Activated CD8-positive, alpha-beta memory T cell treated with anti-CD3 and anti-CD28 coated beads, Interleukin-2, amount 50 U/mL, for 48 hours (primary cell): ENCODE results near the gene PKMYT1.

Source experiments
- DNase-seq: peaks from one replicate; pipeline ENCODE4 v3.0.0-alpha.2; 2020

PKMYT1 gene

GRCh38 chr16:2971985-2972784 is 8.1 kb downstream of the PKMYT1 start:
- DNase-seq: no peak

- DNase-seq: peak; percentile 63
Measured at GRCh38 chr16:2971134-2971984, 8.9 kb downstream of the PKMYT1 start.

DNA sequence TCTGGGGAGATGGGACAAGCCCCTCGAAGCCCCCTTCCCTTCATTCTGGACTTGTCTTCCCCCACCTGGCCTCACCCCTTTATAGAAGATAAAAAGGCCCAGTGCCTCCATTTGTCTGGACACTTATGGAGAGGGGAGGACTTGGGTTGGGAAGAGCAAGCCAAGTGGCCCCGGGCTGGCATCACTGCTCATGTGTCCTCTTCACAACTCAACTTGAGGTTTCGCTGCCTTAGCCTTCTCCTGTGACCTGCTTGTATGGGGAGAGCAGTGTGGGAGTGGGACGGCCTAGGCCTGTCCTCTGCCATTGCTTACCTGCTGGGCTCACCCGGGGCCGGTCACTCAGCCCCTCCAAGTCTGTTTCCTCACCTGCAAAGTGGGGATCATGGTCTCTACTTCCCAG is 9.7 kb downstream of the PKMYT1 start:
- no peak for DNase-seq

DNA sequence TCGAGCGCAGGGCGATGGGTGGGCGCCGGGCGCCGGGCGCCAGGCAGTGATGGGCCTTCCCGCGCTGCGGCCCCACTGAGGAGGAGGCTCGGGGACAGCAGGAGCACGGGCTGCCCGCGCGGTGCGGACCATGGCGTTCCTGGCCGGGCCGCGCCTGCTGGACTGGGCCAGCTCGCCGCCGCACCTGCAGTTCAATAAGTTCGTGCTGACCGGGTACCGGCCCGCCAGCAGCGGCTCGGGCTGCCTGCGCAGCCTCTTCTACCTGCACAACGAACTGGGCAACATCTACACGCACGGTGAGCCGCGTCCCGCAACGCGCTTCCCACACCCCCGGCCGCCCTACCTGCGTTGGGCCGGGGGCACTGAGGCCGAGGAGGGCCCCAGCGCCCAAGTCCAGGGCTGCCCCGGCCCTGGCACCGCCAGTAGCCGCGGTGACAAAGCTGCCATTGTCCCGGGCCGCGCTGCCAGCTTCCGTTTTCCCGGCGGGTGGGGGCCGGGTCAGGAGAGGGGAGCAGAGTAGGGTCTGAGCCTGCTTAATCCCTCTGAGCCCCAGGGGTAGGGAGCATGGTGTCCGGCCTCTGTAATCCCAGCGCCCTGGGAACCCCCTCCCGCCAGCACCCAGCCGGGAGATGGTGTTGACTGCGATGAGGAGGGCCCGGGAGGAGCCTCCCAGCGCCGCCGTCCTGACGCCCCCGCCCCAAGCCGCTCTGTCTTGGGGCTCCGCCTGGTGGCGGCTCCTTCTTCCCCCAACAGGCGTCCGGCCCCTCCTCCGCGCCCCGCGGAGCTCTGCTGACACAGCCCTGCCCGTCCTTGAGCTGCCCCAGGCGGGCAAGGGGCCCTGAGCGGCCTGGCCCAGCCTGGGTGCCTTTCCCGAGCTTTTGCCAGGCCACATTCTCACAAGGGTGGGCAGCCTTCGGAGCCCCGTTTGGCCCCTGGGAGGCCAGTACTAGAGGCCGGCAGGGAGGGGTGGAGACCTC is 10.4 kb downstream of the PKMYT1 start:
- DNase-seq: peak; percentile 93

- peak; percentile 92 for DNase-seq
Measured at GRCh38 chr16:2968738-2969544, 11.3 kb downstream of the PKMYT1 start, which contains the start of gene PAQR4. PAQR4 (plus strand) TSS chr16:2969348; CDS start chr16:2969675, 327 bp downstream.

DNA sequence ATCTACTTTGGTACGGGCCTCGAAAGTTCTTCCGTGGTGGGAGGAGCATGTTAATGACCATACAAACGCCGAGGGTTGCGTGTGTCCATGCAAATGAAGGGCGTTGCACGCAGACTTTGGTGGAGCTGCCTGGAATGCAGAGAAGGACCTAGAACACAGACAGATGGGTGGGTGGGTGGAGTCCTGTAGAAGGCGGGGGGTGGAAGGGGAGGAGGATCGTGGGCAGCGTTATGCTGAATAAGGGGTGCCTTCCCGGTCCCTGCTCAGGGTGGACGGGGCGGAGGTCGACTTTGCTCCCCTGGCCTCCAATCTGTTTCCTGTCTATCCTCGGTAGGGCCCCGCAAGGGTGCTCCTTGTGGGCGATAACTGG is 11.9 kb downstream of the PKMYT1 start:
- no peak for DNase-seq

DNA sequence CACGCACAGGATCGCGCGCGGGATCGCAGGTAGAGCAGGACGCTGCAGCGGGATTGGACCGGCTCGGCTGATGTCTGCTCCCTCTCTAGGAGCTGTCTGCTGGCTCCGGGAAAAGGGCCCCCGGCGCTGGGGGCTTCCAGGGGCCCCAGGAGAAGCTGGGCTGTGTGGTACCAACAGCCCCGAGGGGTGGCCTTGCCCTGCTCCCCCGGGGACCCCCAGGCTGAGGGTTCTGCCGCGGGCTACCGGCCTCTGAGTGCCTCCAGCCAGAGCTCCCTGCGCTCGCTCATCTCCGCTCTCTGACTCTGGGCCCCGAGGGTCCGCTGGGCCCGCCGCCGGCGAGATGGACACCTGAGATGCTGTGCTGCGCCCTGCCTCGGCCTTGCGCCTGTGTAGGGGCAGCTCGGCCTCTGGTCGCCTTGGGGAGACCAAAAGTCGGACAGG is 12.5 kb downstream of the PKMYT1 start:
- no peak for DNase-seq

GRCh38 chr16:2967211-2967631 is 13.0 kb downstream of the PKMYT1 start:
- no peak for DNase-seq

DNA sequence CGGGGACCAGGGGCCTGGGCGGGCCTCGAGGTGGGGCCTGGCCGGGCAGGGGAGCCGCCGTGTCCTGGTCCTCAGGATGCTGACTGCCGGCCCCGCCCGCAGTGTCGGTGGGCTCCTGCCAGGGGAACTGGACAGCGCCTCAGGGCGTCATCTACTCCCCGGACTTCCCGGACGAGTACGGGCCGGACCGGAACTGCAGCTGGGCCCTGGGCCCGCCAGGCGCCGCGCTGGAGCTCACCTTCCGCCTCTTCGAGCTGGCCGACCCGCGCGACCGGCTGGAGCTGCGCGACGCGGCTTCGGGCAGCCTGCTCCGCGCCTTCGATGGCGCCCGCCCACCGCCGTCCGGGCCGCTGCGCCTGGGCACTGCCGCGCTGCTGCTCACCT is 13.4 kb downstream of the PKMYT1 start:
- DNase-seq: no peak

- no peak for DNase-seq
Measured at GRCh38 chr16:2966043-2966807, 14.0 kb downstream of the PKMYT1 start.

GRCh38 chr16:2964475-2965336 is 15.5 kb downstream of the PKMYT1 start:
- peak; percentile 84 for DNase-seq

- peak; percentile 70 for DNase-seq
Measured at GRCh38 chr16:2963723-2964474, 16.3 kb downstream of the PKMYT1 start, which contains the start of gene KREMEN2. KREMEN2 (plus strand) TSS chr16:2964275; CDS start chr16:2964521, 246 bp downstream.

DNA sequence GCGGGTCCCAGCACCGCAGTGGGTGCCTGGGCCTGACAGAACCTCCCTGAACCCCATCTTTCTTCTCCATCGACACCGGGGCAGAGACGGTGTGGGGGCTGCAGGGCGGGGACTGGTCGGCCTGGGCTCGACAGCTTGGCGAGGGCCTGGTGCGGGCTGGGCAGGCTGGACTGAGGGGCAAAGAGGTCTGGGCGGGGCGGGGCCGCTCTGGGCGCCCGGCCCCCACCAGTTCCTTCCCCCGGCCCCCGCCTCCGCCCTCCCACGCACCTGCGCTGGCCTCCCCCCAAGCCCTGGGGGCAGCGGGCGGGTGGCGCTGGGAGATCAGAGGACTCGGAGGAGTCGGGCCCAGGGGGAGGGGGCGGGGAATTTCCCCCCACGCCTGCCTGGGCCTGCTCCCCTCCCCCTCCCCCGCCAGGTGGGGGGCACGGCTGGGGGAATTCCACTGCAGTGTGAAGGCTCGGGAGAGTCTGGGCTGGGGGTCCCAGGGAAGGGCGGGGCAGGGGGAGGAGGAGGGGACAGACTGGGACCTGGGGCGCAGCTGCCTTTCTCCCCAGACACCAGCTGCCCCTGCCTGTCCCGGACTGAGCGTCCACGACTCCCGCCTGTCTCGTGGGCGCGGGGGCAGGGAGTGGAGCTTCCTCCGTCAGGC is 17.0 kb downstream of the PKMYT1 start:
- DNase-seq: no peak

DNA sequence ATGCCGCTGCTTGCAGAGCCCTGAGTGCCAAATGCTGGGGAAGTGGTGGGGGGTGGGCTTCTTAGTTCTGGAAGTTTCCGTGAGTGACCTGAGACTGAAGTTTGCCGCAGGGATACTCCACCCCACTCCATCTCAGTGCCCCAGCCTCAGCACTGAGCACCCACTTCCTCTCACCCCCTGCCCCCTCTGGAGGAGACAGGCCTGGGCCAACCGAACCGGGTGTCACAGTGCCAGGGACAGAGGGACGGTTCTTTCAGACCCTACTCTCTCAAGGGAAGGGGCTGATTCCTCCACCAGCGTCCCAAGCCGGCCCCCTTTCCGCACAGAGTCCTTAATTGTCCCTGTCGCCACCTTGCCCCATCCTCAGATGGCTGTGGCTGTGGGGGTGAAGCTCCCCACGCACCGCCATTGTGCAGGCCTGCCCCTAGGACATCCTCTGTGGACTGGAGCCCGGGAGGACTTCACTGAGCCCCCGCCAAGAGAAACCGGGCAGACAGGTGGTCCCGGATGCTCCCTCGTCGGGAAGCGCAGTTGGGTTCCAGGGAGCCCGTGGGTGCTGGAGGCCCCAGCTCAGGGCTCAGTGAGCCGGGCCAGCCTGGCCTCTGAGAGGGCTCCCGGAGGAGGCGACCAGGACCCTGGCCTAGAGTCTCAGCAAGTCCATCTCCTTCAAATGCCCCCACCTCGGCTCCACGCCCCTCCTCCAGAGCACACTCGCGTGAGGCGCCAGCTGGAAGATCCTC is 17.7 kb downstream of the PKMYT1 start:
- no peak for DNase-seq

- DNase-seq: no peak
Measured at GRCh38 chr16:2960183-2961010, 19.8 kb downstream of the PKMYT1 start.

DNA sequence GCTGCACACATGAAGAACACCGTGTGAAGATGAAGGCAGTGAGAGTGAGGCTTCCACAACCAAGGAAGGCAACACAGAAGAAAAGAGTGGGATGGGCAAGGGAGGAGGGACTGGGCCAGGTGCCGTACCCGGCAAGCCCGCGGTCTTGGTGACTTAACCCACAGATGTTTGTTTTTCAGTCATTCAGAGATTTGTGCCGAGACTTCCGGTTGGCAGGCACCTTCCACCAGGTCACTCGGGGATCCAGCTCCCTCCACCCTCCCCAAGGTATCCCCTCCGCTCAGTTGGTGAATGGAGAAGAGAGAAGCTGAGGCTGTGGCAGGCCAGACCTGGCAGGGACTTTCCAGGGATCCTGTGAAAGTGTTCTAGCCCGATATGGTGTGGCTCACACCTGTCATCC is 21.0 kb downstream of the PKMYT1 start:
- no peak for DNase-seq

GRCh38 chr16:2956579-2956956 is 23.7 kb downstream of the PKMYT1 start:
- no peak for DNase-seq
